ENCODE measurements around the gene UGGT1.

Gene UGGT1, protein sequence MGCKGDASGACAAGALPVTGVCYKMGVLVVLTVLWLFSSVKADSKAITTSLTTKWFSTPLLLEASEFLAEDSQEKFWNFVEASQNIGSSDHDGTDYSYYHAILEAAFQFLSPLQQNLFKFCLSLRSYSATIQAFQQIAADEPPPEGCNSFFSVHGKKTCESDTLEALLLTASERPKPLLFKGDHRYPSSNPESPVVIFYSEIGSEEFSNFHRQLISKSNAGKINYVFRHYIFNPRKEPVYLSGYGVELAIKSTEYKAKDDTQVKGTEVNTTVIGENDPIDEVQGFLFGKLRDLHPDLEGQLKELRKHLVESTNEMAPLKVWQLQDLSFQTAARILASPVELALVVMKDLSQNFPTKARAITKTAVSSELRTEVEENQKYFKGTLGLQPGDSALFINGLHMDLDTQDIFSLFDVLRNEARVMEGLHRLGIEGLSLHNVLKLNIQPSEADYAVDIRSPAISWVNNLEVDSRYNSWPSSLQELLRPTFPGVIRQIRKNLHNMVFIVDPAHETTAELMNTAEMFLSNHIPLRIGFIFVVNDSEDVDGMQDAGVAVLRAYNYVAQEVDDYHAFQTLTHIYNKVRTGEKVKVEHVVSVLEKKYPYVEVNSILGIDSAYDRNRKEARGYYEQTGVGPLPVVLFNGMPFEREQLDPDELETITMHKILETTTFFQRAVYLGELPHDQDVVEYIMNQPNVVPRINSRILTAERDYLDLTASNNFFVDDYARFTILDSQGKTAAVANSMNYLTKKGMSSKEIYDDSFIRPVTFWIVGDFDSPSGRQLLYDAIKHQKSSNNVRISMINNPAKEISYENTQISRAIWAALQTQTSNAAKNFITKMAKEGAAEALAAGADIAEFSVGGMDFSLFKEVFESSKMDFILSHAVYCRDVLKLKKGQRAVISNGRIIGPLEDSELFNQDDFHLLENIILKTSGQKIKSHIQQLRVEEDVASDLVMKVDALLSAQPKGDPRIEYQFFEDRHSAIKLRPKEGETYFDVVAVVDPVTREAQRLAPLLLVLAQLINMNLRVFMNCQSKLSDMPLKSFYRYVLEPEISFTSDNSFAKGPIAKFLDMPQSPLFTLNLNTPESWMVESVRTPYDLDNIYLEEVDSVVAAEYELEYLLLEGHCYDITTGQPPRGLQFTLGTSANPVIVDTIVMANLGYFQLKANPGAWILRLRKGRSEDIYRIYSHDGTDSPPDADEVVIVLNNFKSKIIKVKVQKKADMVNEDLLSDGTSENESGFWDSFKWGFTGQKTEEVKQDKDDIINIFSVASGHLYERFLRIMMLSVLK (N-terminal part only)

DNA sequence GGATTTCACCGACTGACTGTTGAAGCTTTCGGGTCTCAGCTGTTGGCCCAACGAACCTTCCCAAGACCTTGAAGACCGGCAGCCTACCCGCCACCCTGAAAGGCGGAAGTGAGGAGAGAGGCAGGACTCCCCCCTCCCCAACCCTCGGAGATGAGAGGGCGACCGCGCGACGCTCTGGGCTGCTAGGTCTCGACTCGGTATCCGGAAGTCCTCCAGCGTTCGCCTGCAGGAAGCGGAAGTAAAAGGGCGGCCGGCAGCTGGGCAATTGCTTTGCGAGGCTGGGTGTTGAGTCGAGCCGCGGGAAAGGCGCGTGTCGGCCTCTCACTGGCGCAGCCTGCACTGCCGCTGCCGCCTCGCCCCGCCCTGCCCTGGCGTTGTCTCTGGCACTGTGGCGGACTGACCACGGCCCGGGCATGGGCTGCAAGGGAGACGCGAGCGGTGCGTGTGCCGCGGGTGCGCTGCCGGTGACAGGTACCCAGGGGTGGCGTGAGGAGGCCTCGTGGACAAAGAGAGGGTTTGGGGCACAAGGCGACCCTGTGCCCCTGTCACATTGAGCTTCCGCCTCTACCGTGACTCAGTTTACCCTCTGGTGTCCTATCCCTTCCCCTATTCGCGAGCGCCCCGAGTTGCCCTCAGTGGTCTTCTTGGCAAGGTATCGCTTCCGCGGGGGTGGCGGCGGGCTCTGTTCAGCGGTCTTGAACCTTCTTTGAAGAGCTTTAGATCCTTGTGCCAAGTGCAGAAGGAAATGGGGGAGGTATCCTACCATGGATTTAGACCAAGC, at the start of gene UGGT1:
TSS of gene UGGT1 (plus strand) at position 256 of the 781 bp plus-strand sequence. CDS start at position 414, 158 bp downstream.
- H3K4me3 ChIP-seq (ENCODE audit: low read depth, low read length): peak within 1 kb of the TSS; percentile 99
- TF ChIP-seq, protein P1, sequence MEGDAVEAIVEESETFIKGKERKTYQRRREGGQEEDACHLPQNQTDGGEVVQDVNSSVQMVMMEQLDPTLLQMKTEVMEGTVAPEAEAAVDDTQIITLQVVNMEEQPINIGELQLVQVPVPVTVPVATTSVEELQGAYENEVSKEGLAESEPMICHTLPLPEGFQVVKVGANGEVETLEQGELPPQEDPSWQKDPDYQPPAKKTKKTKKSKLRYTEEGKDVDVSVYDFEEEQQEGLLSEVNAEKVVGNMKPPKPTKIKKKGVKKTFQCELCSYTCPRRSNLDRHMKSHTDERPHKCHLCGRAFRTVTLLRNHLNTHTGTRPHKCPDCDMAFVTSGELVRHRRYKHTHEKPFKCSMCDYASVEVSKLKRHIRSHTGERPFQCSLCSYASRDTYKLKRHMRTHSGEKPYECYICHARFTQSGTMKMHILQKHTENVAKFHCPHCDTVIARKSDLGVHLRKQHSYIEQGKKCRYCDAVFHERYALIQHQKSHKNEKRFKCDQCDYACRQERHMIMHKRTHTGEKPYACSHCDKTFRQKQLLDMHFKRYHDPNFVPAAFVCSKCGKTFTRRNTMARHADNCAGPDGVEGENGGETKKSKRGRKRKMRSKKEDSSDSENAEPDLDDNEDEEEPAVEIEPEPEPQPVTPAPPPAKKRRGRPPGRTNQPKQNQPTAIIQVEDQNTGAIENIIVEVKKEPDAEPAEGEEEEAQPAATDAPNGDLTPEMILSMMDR (IDR thresholded peaks at IDR 0.05; ENCODE audit: low read depth, low read length): no peak

DNA sequence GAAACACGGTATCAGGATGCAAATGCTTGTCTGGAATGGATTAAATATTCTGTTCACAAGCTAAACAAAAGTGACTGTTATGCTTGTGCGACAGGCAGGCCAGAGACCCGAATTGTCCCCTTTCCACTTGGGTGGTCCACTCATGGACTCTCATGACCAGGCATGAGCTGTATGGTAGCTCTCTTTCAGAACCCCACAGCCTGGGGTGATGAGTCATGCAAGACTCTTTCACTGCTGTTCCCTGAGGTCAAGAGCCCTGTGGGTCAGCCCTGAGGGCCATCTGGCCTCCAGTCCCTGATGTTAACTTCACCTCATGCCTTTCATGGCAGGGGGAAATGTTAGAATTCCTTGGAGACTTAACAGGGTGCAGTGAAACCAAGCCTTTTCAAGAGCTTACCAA, 49.4 kb upstream of the UGGT1 start:
- TF ChIP-seq, protein P1 (IDR thresholded peaks at IDR 0.05; ENCODE audit: low read depth, low read length): no peak
- H3K4me3 ChIP-seq (ENCODE audit: low read depth, low read length): no peak overlapping the region

DNA sequence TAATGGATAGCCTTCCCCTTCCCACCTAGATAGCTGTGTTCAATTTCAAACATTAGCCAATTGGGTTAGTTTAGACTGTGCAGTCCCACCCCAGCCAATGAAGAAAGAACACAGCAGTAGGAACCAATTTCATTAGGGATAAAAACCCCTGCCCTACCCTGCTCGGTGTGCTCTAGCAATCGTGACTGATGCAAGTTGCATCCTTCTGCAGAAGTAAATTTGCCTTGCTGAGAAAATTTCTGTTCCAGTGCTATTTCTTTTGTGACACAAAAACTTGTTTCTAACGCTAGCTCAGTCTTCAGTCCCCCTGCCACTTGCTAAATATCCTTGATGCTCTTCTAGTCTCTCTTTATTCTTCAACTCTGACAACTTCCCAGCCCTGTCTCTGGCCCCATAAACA, 48.0 kb upstream of the UGGT1 start:
- TF ChIP-seq, protein P1 (IDR thresholded peaks at IDR 0.05; ENCODE audit: low read depth, low read length): no peak

DNA sequence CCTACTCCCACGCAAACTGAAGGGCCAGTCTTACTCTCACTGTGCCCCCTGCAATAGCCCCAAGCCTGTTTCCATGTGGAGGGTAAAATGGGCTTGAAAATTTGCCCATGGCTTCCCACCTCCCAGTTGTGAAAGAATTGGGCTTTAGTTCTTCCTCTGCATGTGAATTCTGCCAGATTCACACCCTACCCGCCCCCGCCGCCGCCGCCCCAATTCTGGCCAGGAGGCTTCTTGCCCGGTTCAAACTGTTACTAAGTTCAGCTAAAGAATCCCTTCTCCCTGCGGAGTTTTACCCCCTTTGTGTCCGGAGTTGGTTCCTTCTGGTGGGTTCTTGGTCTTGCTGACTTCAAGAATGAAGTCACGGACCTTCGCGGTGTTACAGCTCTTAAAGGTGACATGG, 37.7 kb upstream of the UGGT1 start:
- TF ChIP-seq, protein P1 (IDR thresholded peaks at IDR 0.05; ENCODE audit: low read depth, low read length): no peak
- no peak overlapping the region for H3K4me3 ChIP-seq (ENCODE audit: low read depth, low read length)

More for the DNA sequence above, 48.0 kb upstream of the UGGT1 start:
- H3K4me3 ChIP-seq (ENCODE audit: low read depth, low read length): no peak overlapping the region

DNA sequence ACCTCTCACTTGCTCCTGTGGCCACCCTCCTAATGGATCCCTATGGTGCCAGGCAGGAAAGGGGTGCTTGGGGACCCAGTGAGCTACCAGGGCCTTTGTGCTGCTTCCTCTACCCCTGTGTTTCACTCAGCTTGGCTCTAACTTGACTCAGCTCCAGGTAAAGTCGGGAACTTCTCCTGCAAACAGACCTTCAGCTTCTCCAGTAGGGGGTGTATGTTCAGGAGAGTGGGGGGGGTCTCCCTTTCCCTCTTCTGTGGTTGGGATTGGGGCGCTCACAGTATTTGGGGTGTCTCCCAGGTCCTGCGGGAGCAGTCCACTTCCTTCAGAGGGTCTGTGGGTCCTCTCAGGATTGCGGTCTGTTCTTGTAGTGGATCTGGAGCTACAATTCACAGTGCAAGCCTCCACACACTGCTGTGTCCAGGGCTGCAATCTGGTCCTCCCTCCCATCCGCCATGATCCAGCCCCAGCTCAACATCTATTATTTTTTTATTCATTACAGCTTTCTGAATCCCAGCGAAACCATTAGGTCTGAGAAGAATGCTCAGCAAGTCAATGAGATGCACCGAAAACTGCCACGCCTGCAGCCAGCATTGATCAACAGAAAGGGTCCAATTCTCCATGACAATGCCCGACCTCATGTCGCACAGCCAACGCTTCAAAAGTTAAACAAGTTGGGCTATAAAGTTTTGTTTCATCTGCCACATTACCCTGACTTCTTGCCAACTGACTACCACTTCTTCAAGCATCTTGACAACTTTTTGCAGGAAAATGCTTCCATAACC, 36.7 kb upstream of the UGGT1 start:
- TF ChIP-seq, protein P1 (IDR thresholded peaks at IDR 0.05; ENCODE audit: low read depth, low read length): no peak

DNA sequence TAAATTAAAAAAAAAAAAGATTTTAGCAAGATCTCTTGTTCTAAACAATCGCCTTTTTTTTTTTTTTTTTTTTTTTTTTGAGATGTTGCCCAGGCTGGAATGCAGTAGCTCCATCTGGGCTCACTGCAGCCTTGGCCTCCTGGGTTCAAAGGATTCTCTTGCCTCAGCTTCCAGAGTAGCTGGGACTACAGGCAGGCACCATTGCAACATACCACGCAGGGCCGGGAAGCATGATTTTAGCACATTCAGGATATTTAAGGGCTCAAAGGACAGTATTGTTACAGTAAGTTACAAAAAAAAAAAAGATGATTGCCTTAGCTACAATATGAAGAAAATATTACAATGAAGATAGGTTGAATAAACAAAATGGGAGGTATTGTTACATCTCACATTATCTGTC, 33.7 kb upstream of the UGGT1 start:
- no peak overlapping the region for H3K4me3 ChIP-seq (ENCODE audit: low read depth, low read length)
- TF ChIP-seq, protein P1 (IDR thresholded peaks at IDR 0.05; ENCODE audit: low read depth, low read length): no peak

More for the DNA sequence above, 36.7 kb upstream of the UGGT1 start:
- H3K4me3 ChIP-seq (ENCODE audit: low read depth, low read length): no peak overlapping the region

Measured in WI38 (cell line).